Measurements from ENCODE around the gene ERCC2.

DNA sequence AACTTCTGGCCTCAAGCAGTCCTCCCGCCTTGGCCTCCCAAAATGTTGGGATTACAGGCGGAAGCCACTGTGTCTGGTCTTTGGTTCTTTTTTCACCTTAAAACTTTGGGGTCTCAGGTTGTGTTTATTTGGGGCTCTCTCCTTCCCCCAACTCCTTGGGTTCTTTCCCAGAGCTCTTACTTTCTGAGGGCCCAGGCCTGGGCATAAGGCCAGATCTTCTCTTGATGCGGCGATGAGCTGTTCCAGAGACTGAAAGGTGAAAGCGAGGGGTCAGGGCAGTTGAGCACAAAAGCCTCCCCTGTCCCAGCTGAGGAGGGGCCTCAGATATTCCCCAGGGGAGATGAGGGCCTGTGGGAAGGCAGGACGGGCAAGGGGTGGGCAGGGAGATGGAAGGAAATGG lies 43.1 kb upstream of the ERCC2 start:
- TF ChIP-seq CTCF (IDR thresholded peaks at IDR 0.05 in 2 of 3, conservative IDR thresholded peaks at IDR 0.05 in 1 of 3; ENCODE audit: borderline replicate concordance in 1 of 3, insufficient read depth in 1 of 3, low read depth in 2 of 3, low read length in 2 of 3) (no peak), POLR2A (IDR thresholded peaks at IDR 0.05; ENCODE audit: borderline replicate concordance, extremely low read depth, insufficient read depth, insufficient read length) (no peak), POLR2AphosphoS5 (IDR thresholded peaks at IDR 0.05; ENCODE audit: low read depth, low read length) (no peak), JUND (IDR thresholded peaks at IDR 0.05) (no peak), CEBPB (IDR thresholded peaks at IDR 0.05; ENCODE audit: low read depth) (no peak), YY1 (IDR thresholded peaks at IDR 0.05; ENCODE audit: extremely low read depth, insufficient replicate concordance, low read depth, low read length) (no peak)
- TF ChIP-seq, protein P1, sequence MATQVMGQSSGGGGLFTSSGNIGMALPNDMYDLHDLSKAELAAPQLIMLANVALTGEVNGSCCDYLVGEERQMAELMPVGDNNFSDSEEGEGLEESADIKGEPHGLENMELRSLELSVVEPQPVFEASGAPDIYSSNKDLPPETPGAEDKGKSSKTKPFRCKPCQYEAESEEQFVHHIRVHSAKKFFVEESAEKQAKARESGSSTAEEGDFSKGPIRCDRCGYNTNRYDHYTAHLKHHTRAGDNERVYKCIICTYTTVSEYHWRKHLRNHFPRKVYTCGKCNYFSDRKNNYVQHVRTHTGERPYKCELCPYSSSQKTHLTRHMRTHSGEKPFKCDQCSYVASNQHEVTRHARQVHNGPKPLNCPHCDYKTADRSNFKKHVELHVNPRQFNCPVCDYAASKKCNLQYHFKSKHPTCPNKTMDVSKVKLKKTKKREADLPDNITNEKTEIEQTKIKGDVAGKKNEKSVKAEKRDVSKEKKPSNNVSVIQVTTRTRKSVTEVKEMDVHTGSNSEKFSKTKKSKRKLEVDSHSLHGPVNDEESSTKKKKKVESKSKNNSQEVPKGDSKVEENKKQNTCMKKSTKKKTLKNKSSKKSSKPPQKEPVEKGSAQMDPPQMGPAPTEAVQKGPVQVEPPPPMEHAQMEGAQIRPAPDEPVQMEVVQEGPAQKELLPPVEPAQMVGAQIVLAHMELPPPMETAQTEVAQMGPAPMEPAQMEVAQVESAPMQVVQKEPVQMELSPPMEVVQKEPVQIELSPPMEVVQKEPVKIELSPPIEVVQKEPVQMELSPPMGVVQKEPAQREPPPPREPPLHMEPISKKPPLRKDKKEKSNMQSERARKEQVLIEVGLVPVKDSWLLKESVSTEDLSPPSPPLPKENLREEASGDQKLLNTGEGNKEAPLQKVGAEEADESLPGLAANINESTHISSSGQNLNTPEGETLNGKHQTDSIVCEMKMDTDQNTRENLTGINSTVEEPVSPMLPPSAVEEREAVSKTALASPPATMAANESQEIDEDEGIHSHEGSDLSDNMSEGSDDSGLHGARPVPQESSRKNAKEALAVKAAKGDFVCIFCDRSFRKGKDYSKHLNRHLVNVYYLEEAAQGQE (IDR thresholded peaks at IDR 0.05; ENCODE audit: low read depth) = no peak
